Testis (tissue), 3 donors: ENCODE data around the gene LPP. TPM values are rescaled to one million over a fixed set of nuclear protein-coding genes. Genes with fewer than 3 reads are reported as not detected.

Experiments used
- DNase-seq: peaks from one replicate; pipeline ENCODE4 v3.0.0-alpha.2; 2019
- H3K27ac ChIP-seq, 2 donors: fragments of 200-600 bp; sonication (generic); one replicate each; pipeline ENCODE4 v1.5.1; 2019
- H3K27me3 ChIP-seq: fragments of 200-600 bp; sonication (generic); one replicate; pipeline ENCODE4 v1.5.1; 2019
- H3K36me3 ChIP-seq: fragments of 200-600 bp; sonication (generic); one replicate; pipeline ENCODE4 v1.5.1; 2017; ENCODE audit warnings: low read depth; ENCODE audit errors: missing control alignments
- H3K4me1 ChIP-seq: fragments of 200-600 bp; sonication (generic); one replicate; pipeline ENCODE4 v1.5.1; 2019
- H3K4me3 ChIP-seq, 2 donors: fragments of 200-600 bp; sonication (generic); one replicate each; pipeline ENCODE4 v1.5.1; 2017 to 2019
- H3K9me3 ChIP-seq: fragments of 200-600 bp; sonication (generic); one replicate; pipeline ENCODE4 v1.5.1; 2017
- POLR2A ChIP-seq: fragments of 450-650 bp; IDR thresholded peaks from one replicate; pipeline ENCODE4 v1.6.1; 2017; ENCODE audit warnings: antibody characterized with exemption, mild to moderate bottlenecking, moderate library complexity
- WGBS, 2 donors: methylation state at CpG; one replicate each; pipeline ENCODE4 v1.1.5; 2018; 5-methylcytosine and 5-hydroxymethylcytosine counted together
- intact Hi-C: fragments of 100-400 bp; cut with DNase I; formaldehyde crosslinking; loops from one replicate; pipeline ENCODE4 v1.15.1; 2023; ENCODE audit warnings: low total_unique reads
- polyA plus RNA-seq: library from polyadenylated mRNA; stranded (reverse); fragments of 350-450 nt; fragmentation: Illumina TruSeq; extraction: RNeasy Lipid Tissue Mini Kit (QIAGEN cat#74804); gene quantifications from one replicate; pipeline ENCODE4 v1.2.3, GENCODE V29; 2014; ENCODE audit warnings: low read depth, low replicate concordance; ENCODE audit not compliant: insufficient read depth
- total RNA-seq, 2 donors: library from RNA; depleted of rRNA; stranded (reverse); fragments of >200 nt; gene quantifications; one replicate each; pipeline ENCODE4 v1.2.3, GENCODE V29; 2016
- TF ChIP-seq, protein P1 (sequence below), 3 experiments: fragments of 450-650 bp in 2 of 3; fragments of 200-600 bp in 1 of 3; sonication (generic) in 1 of 3; IDR thresholded peaks; one replicate each; pipeline ENCODE4 v1.5.1; 2016 to 2019; ENCODE audit warnings: antibody characterized with exemption in 3 of 3, mild to moderate bottlenecking in 2 of 3, moderate library complexity in 1 of 3

The LPP gene
- total and polyA plus RNA-seq, 3 donors from 2014 or later, result 89.9 to 135 (median 132) TPM

DNA sequence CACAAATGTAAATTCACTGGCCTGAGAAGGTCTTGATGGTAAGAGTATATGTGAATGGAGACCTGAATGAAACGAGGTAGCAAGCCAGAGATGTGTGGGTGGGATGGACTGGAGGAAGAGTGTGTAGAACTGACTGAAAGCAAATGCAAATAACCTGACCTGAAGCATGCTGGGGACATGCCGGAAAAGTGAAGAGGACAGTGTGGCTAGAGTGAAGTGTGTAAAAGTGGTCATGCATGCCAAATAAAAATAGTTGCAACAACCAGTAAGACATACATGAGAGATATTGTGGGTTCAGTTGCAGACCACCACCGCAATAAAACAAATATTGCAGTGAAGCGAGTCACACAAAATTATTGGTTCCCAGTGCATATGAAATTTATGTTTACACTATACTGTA is 82.3 kb downstream of the LPP start:
- Histone ChIP-seq H3K36me3 (no peaks in the 10 kb centered on the region), H3K4me3 (no peak overlapping the region), H3K27ac (no peak overlapping the region), H3K27me3 (no peaks in the 10 kb centered on the region), H3K4me1 (no peaks in the 10 kb centered on the region), H3K9me3 (no peaks in the 10 kb centered on the region)
- intact Hi-C loops, result no loop called here
- WGBS, 2 donors, result 92% methylated on average over 4 of the region's 4 CpGs
- TF ChIP-seq POLR2A, result no peak
- TF ChIP-seq, protein P1, sequence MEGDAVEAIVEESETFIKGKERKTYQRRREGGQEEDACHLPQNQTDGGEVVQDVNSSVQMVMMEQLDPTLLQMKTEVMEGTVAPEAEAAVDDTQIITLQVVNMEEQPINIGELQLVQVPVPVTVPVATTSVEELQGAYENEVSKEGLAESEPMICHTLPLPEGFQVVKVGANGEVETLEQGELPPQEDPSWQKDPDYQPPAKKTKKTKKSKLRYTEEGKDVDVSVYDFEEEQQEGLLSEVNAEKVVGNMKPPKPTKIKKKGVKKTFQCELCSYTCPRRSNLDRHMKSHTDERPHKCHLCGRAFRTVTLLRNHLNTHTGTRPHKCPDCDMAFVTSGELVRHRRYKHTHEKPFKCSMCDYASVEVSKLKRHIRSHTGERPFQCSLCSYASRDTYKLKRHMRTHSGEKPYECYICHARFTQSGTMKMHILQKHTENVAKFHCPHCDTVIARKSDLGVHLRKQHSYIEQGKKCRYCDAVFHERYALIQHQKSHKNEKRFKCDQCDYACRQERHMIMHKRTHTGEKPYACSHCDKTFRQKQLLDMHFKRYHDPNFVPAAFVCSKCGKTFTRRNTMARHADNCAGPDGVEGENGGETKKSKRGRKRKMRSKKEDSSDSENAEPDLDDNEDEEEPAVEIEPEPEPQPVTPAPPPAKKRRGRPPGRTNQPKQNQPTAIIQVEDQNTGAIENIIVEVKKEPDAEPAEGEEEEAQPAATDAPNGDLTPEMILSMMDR (IDR thresholded peaks at IDR 0.05), result no peak
- no peak for DNase-seq

DNA sequence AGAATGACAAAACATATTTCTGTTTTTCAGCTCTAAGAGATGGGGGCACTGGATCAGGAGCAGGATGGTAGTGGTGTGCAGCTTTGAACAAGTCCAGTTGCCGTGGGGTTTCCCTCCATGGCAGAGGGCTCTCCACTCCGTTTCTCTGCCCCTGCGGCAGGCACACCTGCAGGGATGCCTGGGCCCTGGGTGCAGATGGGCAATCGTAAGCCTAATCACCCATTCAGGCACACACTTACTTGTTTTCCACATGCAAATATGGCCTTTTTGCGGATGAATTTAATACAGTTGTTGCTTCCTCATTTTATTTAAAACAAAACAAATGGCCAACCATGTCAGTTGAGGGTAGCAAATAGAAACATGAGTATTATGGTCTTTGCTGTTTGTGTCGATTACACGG is 85.1 kb downstream of the LPP start:
- 87 to 97% methylated on average over 7 of the region's 7 CpGs for WGBS, 2 donors
- H3K4me1 ChIP-seq, result no peaks in the 10 kb centered on the region
- TF ChIP-seq, protein P1 (IDR thresholded peaks at IDR 0.05), result no peak
- no peak for TF ChIP-seq POLR2A
- no peaks in the 10 kb centered on the region for H3K9me3 ChIP-seq
- intact Hi-C loops, result no loop called here
- H3K27me3 ChIP-seq, result no peaks in the 10 kb centered on the region
- H3K36me3 ChIP-seq, result no peaks in the 10 kb centered on the region
- no peak overlapping the region for H3K4me3 ChIP-seq
- no peak for DNase-seq
- no peak overlapping the region for H3K27ac ChIP-seq

DNA sequence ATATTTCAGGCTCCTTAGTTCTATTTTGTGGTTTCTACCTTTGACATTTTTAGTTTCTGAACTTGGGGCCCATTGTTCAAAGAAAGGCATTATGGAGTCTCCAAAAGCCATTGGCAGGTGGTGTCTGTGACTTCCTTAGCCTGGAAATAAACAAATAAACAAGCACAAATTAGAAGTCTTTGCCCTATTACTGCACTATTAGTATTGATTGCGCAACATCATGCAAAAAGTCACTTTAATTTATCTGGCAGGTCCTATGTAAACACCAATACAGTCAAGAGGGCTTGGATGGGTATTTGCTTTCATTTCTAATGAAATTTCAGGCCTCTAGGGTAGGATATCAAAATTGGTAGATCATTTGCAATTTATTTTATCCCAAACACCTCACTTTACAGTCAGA is 85.6 kb downstream of the LPP start:
- no peak overlapping the region for H3K27ac ChIP-seq
- no peak for TF ChIP-seq POLR2A
- TF ChIP-seq, protein P1 (IDR thresholded peaks at IDR 0.05), result no peak
- no peaks in the 10 kb centered on the region for H3K9me3 ChIP-seq
- intact Hi-C loops, result no loop called here
- DNase-seq, result no peak
- no peak overlapping the region for H3K4me3 ChIP-seq
- 97 to 100% methylated on average over 1 of the region's 1 CpG for WGBS, 2 donors
- H3K36me3 ChIP-seq, result no peaks in the 10 kb centered on the region
- no peaks in the 10 kb centered on the region for H3K4me1 ChIP-seq
- H3K27me3 ChIP-seq, result no peaks in the 10 kb centered on the region

DNA sequence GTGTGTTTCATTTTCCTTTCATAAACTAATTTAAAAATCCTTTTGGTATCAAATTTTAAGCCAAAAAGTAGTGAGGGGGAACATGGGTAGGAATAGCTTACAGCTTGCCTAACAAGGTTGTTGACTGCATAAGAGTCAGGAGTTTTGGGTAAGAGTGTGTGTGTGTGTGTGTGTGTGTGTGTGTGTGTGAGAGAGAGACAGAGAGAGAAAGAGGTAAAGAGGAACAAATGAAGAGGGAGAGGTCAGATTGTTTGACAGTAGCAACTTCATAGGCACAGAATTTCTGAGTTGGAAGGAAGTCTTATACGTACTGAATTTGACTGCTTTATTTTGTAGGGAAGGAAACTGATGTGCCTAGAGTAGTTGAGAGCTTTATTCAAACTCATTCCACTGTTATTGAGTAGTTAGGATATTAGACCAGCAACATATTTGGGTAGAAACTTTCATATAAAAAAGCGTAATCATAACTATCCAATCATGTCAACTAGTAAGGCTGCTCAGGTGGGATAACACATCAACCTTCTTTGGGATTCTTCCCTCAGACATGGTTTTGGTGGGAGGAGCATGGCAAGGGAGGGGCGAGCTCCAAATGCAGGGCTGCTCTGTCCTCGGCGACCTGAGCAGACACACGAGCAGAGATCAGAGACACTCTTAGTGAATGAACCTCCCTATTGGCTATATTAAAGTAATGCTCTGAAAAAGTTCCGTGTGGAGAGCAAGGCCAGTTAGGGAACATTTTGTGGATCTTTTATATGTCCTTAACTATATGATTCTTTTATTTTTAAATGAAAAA is 86.4 kb downstream of the LPP start:
- TF ChIP-seq, protein P1 (IDR thresholded peaks at IDR 0.05), result no peak
- no peak for TF ChIP-seq POLR2A
- Histone ChIP-seq H3K9me3 (no peaks in the 10 kb centered on the region), H3K4me3 (no peak overlapping the region), H3K4me1 (no peaks in the 10 kb centered on the region), H3K27me3 (no peaks in the 10 kb centered on the region), H3K27ac (no peak overlapping the region), H3K36me3 (no peaks in the 10 kb centered on the region)
- WGBS, 2 donors, result 63 to 74% methylated on average over 7 of the region's 7 CpGs
- intact Hi-C loops, result no loop called here
- DNase-seq, result no peak

DNA sequence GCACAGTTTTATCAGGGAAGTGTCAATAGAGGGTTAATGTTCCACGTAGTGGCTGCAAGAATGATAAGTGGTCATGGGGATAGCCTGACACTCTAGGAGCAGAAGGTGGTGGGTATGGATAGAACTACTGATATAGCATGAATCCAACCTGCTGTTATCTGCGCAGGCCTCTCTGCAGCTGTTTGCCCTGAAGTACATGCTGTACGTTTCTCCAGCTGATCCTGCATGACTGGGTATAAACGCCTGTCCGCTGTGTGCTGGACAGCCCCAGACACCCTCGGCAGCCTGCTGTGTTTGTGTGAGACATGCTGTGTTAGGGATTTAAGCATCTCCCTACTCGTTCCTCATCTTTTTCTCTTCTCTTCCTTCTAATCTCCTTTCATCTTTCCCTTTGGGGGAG is 87.1 kb downstream of the LPP start:
- 45% methylated on average over 7 of the region's 7 CpGs for WGBS, 2 donors
- Histone ChIP-seq H3K4me3 (no peak overlapping the region), H3K4me1 (no peaks in the 10 kb centered on the region), H3K27me3 (no peaks in the 10 kb centered on the region), H3K9me3 (no peaks in the 10 kb centered on the region), H3K36me3 (no peaks in the 10 kb centered on the region), H3K27ac (peak overlapping the region in 1 of 2 donors; percentile 28)
- intact Hi-C loops, result no loop called here
- no peak for TF ChIP-seq POLR2A
- TF ChIP-seq, protein P1 (IDR thresholded peaks at IDR 0.05), result no peak
- DNase-seq, result peak; percentile 69
